Small intestine (tissue), 7 donors: ENCODE results near the gene OGA. TPM values are rescaled to one million over a fixed set of nuclear protein-coding genes. Genes with fewer than 3 reads are reported as not detected.

Source experiments
- DNase-seq, 2 donors: peaks; one replicate each; pipeline versions ENCODE4 v3.0.0 to v3.0.0-alpha.2; 2013
- FAIRE-seq: peaks from 2 replicates; lab custom pipeline; 2012; peaks lifted over from hg19 to GRCh38; lab: Jason Lieb, UNC
- H3K27ac ChIP-seq, 3 donors: one replicate each; pipeline ENCODE4 v1.5.1; 2013; ENCODE audit warnings: low read length in 2 of 3, mild to moderate bottlenecking in 2 of 3, control low read depth in 1 of 3, inconsistent platforms in 1 of 3, low read depth in 1 of 3, moderate library complexity in 1 of 3
- H3K27me3 ChIP-seq, 3 donors: one replicate each; pipeline ENCODE4 v1.6.1; 2013; ENCODE audit warnings: low read length in 3 of 3, inconsistent platforms in 1 of 3; ENCODE audit not compliant: control insufficient read depth in 3 of 3, insufficient read depth in 3 of 3
- H3K36me3 ChIP-seq, 3 donors: one replicate each; pipeline ENCODE4 v1.6.1; 2013; ENCODE audit warnings: low read length in 3 of 3, inconsistent platforms in 1 of 3, low read depth in 1 of 3, mild to moderate bottlenecking in 1 of 3, moderate library complexity in 1 of 3; ENCODE audit not compliant: control insufficient read depth in 3 of 3, insufficient read depth in 2 of 3
- H3K4me1 ChIP-seq, 3 donors: one replicate each; pipeline ENCODE4 v1.6.1; 2013; ENCODE audit warnings: low read length in 2 of 3, inconsistent platforms in 1 of 3, low read depth in 1 of 3, mild to moderate bottlenecking in 1 of 3, moderate library complexity in 1 of 3; ENCODE audit not compliant: control insufficient read depth in 3 of 3, insufficient read depth in 2 of 3
- H3K4me3 ChIP-seq, 3 donors: one replicate each; pipeline ENCODE4 v1.5.1; 2013; ENCODE audit warnings: low read length in 3 of 3, control low read depth in 1 of 3, inconsistent platforms in 1 of 3, low read depth in 1 of 3, mild to moderate bottlenecking in 1 of 3, moderate library complexity in 1 of 3
- H3K9me3 ChIP-seq, 2 donors: one replicate each; pipeline ENCODE4 v1.6.1; 2013; ENCODE audit warnings: low read depth in 1 of 2, low read length in 1 of 2; ENCODE audit not compliant: control insufficient read depth in 2 of 2, insufficient read depth in 1 of 2
- WGBS, 3 donors: extraction: QIAGEN DNeasy Blood & Tissue Kit; methylation state at CpG; one replicate each; pipeline ENCODE4 v1.1.7; 2013; 5-methylcytosine and 5-hydroxymethylcytosine counted together
- polyA plus RNA-seq, 4 donors: library from polyadenylated mRNA; stranded (reverse) in 3 of 4; unstranded in 1 of 4; fragments of 200-250 nt in 3 of 4; fragments of 120-200 nt in 1 of 4; gene quantifications; one replicate each; pipeline versions ENCODE4 v1.2.1 to v1.2.3, GENCODE V29; 2013
- donor health status: healthy with polysubstance abuse.
- donor health status: control.
- donor health status: control.
- donor health status: Bipolar disorder and iron deficiency.
- donor health status: healthy.

OGA gene
- polyA plus RNA-seq, 4 donors, result 26.5 to 116 (median 31.3) TPM

GRCh38 chr10:101772895-101773761, 45.1 kb downstream of the OGA start:
- Histone ChIP-seq H3K9me3 (no peaks in the 10 kb centered on the region), H3K27ac (no peak overlapping the region), H3K36me3 (no peaks in the 10 kb centered on the region), H3K27me3 (peaks cover 10 to 92% (median 70%) of the 10 kb centered on the region in 3 donors), H3K4me3 (no peak overlapping the region), H3K4me1 (peaks cover 0 to 8% (median 0%) of the 10 kb centered on the region in 3 donors)
- 17 to 23% (median 21%) methylated on average over 21 of the region's 21 CpGs for WGBS, 3 donors
- no peak for FAIRE-seq
- DNase-seq, result no peak

GRCh38 chr10:101772017-101772894, 46.0 kb downstream of the OGA start:
- peaks cover 7 to 91% (median 64%) of the 10 kb centered on the region in 3 donors for H3K27me3 ChIP-seq
- H3K4me1 ChIP-seq, result peaks cover 0 to 10% (median 0%) of the 10 kb centered on the region in 3 donors
- H3K9me3 ChIP-seq, result no peaks in the 10 kb centered on the region
- H3K4me3 ChIP-seq, result no peak overlapping the region
- DNase-seq (no peak), FAIRE-seq (no peak)
- no peaks in the 10 kb centered on the region for H3K36me3 ChIP-seq
- no peak overlapping the region for H3K27ac ChIP-seq
- 69 to 77% (median 69%) methylated on average over 6 of the region's 6 CpGs for WGBS, 3 donors

GRCh38 chr10:101771380-101771779, 46.9 kb downstream of the OGA start:
- FAIRE-seq (no peak), DNase-seq (no peak)
- Histone ChIP-seq H3K36me3 (no peaks in the 10 kb centered on the region), H3K4me1 (peaks cover 0 to 12% (median 0%) of the 10 kb centered on the region in 3 donors), H3K27ac (no peak overlapping the region), H3K4me3 (no peak overlapping the region), H3K27me3 (peaks cover 3 to 85% (median 55%) of the 10 kb centered on the region in 3 donors), H3K9me3 (no peaks in the 10 kb centered on the region)
- 75 to 88% (median 80%) methylated on average over 10 of the region's 10 CpGs for WGBS, 3 donors

- peaks cover 0 to 12% (median 0%) of the 10 kb centered on the region in 3 donors for H3K4me1 ChIP-seq
- FAIRE-seq (no peak), DNase-seq (no peak)
- H3K27me3 ChIP-seq, result peaks cover 3 to 91% (median 54%) of the 10 kb centered on the region in 3 donors
- no peaks in the 10 kb centered on the region for H3K9me3 ChIP-seq
- H3K36me3 ChIP-seq, result no peaks in the 10 kb centered on the region
- no peak overlapping the region for H3K4me3 ChIP-seq
- WGBS, 3 donors, result 76 to 83% (median 79%) methylated on average over 38 to 41 of the region's 41 CpGs
- H3K27ac ChIP-seq, result no peak overlapping the region
Measured at GRCh38 chr10:101770331-101771215, 47.7 kb downstream of the OGA start.

- DNase-seq (no peak), FAIRE-seq (no peak)
- 73 to 89% (median 78%) methylated on average over 5 of the region's 5 CpGs for WGBS, 3 donors
- Histone ChIP-seq H3K4me1 (peaks cover 0 to 12% (median 0%) of the 10 kb centered on the region in 3 donors), H3K27ac (no peak overlapping the region), H3K36me3 (no peaks in the 10 kb centered on the region), H3K27me3 (peaks cover 3 to 91% (median 52%) of the 10 kb centered on the region in 3 donors), H3K4me3 (no peak overlapping the region), H3K9me3 (no peaks in the 10 kb centered on the region)
Measured at GRCh38 chr10:101769541-101770180, 48.6 kb downstream of the OGA start.

- peaks cover 3 to 85% (median 45%) of the 10 kb centered on the region in 3 donors for H3K27me3 ChIP-seq
- H3K27ac ChIP-seq, result no peak overlapping the region
- FAIRE-seq (no peak), DNase-seq (no peak)
- WGBS, 3 donors, result 62 to 79% (median 63%) methylated on average over 8 of the region's 8 CpGs
- peaks cover 0 to 12% (median 0%) of the 10 kb centered on the region in 3 donors for H3K4me1 ChIP-seq
- no peak overlapping the region for H3K4me3 ChIP-seq
- no peaks in the 10 kb centered on the region for H3K9me3 ChIP-seq
- no peaks in the 10 kb centered on the region for H3K36me3 ChIP-seq
Measured at GRCh38 chr10:101768791-101769170, 49.5 kb downstream of the OGA start.

- WGBS, 3 donors, result 50 to 57% (median 55%) methylated on average over 14 of the region's 14 CpGs
- peaks cover 5 to 82% (median 41%) of the 10 kb centered on the region in 3 donors for H3K27me3 ChIP-seq
- peaks cover 0 to 12% (median 0%) of the 10 kb centered on the region in 3 donors for H3K4me1 ChIP-seq
- H3K36me3 ChIP-seq, result no peaks in the 10 kb centered on the region
- H3K9me3 ChIP-seq, result no peaks in the 10 kb centered on the region
- DNase-seq (no peak), FAIRE-seq (no peak)
- H3K27ac ChIP-seq, result no peak overlapping the region
- H3K4me3 ChIP-seq, result no peak overlapping the region
Measured at GRCh38 chr10:101767966-101768790, 50.1 kb downstream of the OGA start.
